IMR-90 (cell line): Measurements from ENCODE around the gene WWP2. TPM values are rescaled to one million over a fixed set of nuclear protein-coding genes. Genes with fewer than 3 reads are reported as not detected.

ENCODE experiments used
- ATAC-seq: fragments of 200-7000 bp; cut with Tn5 transposase; 2 replicates; pipeline ENCODE4 v1.9.1; 2020; ENCODE audit warnings: low read depth, mild to moderate bottlenecking, moderate library complexity
- BruUV-seq: library from RNA; stranded (reverse); fragments of 400-500 nt; replicated peaks from 2 replicates; lab custom pipeline; 2021; lab: Mats Ljungman, UMichigan
- CTCF ChIA-PET: fragments of 300-600 bp; formaldehyde crosslinking; extraction: SDS; loops from one replicate; lab custom pipeline; 2021; ENCODE audit warnings: antibody characterized with exemption; lab: Yijun Ruan, JAX
- POLR2A ChIA-PET: fragments of 300-600 bp; sonication (Branson Sonifier 250); formaldehyde crosslinking; loops from one replicate; lab custom pipeline; 2022; ENCODE audit warnings: antibody characterized with exemption; ENCODE audit not compliant: unreplicated experiment; lab: Charles Lee
- DNase-seq: peaks from one replicate; pipeline ENCODE4 v3.0.0; 2013
- H2AFZ ChIP-seq: replicated peaks from 2 replicates; pipeline ENCODE3; 2013; ENCODE audit warnings: low read length, mild to moderate bottlenecking; ENCODE audit not compliant: poor library complexity
- H2AK5ac ChIP-seq: 2 replicates; pipeline ENCODE4 v1.6.1; 2013; ENCODE audit warnings: low read depth, low read length, inconsistent platforms
- H2AK9ac ChIP-seq: replicated peaks from 2 replicates; pipeline ENCODE3; 2013; ENCODE audit warnings: mild to moderate bottlenecking, low read depth, low read length, moderate library complexity; ENCODE audit not compliant: poor library complexity
- H2BK120ac ChIP-seq: 2 replicates; pipeline ENCODE4 v1.6.1; 2013; ENCODE audit warnings: low read depth, low read length, inconsistent platforms
- H2BK15ac ChIP-seq: 3 replicates; pipeline ENCODE4 v1.6.1; 2013; ENCODE audit warnings: low read depth, low read length, inconsistent platforms
- H2BK20ac ChIP-seq: 2 replicates; pipeline ENCODE4 v1.6.1; 2013; ENCODE audit warnings: low read depth, mild to moderate bottlenecking, inconsistent platforms, low read length, moderate library complexity
- H2BK5ac ChIP-seq: 2 replicates; pipeline ENCODE4 v1.6.1; 2013; ENCODE audit warnings: mild to moderate bottlenecking, low read depth, low read length, inconsistent platforms; ENCODE audit not compliant: poor library complexity, severe bottlenecking
- H3K14ac ChIP-seq: replicated peaks from 2 replicates; pipeline ENCODE4 v1.6.1; 2013; ENCODE audit warnings: low read depth, low read length, inconsistent platforms
- H3K18ac ChIP-seq: 2 replicates; pipeline ENCODE4 v1.6.1; 2013; ENCODE audit warnings: low read depth, low read length, control low read depth
- H3K23ac ChIP-seq: 2 replicates; pipeline ENCODE4 v1.6.1; 2013; ENCODE audit warnings: low read depth, low read length, inconsistent platforms
- H3K27ac ChIP-seq: 2 replicates; pipeline ENCODE4 v1.5.1; 2013; ENCODE audit warnings: mild to moderate bottlenecking, control low read depth, low read length; ENCODE audit not compliant: insufficient read depth
- H3K27me3 ChIP-seq: 2 replicates; pipeline ENCODE4 v1.6.1; 2013; ENCODE audit warnings: low read length; ENCODE audit not compliant: control insufficient read depth, insufficient read depth
- H3K36me3 ChIP-seq: 2 replicates; pipeline ENCODE4 v1.6.1; 2013; ENCODE audit warnings: low read length, mixed read lengths; ENCODE audit not compliant: control insufficient read depth, insufficient read depth
- H3K4ac ChIP-seq: 2 replicates; pipeline ENCODE4 v1.6.1; 2013; ENCODE audit warnings: low read depth, low read length, inconsistent platforms
- H3K4me1 ChIP-seq: 2 replicates; pipeline ENCODE4 v1.6.1; 2013; ENCODE audit warnings: low read length, mixed read lengths; ENCODE audit not compliant: control insufficient read depth, insufficient read depth
- H3K4me2 ChIP-seq: 2 replicates; pipeline ENCODE4 v1.6.1; 2013; ENCODE audit warnings: low read depth, mild to moderate bottlenecking, control low read depth, low read length, moderate library complexity
- H3K4me3 ChIP-seq: 2 replicates; pipeline ENCODE4 v1.5.1; 2013; ENCODE audit warnings: low read depth, mild to moderate bottlenecking, control low read depth, low read length, moderate library complexity; ENCODE audit not compliant: insufficient read depth
- H3K56ac ChIP-seq: 2 replicates; pipeline ENCODE4 v1.6.1; 2013; ENCODE audit warnings: low read length, inconsistent platforms; ENCODE audit not compliant: insufficient read depth; ENCODE audit errors: extremely low read depth
- H3K79me1 ChIP-seq, 2 experiments: 2 replicates each; pipeline ENCODE4 v1.6.1; 2013; ENCODE audit warnings: low read length in 2 of 2, inconsistent platforms in 1 of 2, low read depth in 1 of 2
- H3K9ac ChIP-seq: 2 replicates; pipeline ENCODE4 v1.6.1; 2013; ENCODE audit warnings: low read depth, low read length, control low read depth
- H3K9me1 ChIP-seq: 2 replicates; pipeline ENCODE4 v1.6.1; 2013; ENCODE audit warnings: low read length, inconsistent platforms; ENCODE audit not compliant: insufficient read depth
- H3K9me3 ChIP-seq: 2 replicates; pipeline ENCODE4 v1.6.1; 2013; ENCODE audit warnings: low read length; ENCODE audit not compliant: control insufficient read depth, insufficient read depth
- H4K20me1 ChIP-seq: 2 replicates; pipeline ENCODE4 v1.6.1; 2013; ENCODE audit warnings: low read length, inconsistent platforms; ENCODE audit not compliant: insufficient read depth
- H4K5ac ChIP-seq: 2 replicates; pipeline ENCODE4 v1.6.1; 2013; ENCODE audit warnings: mild to moderate bottlenecking, low read depth, low read length, control low read depth
- H4K8ac ChIP-seq, 2 experiments: 2 replicates each; pipeline ENCODE4 v1.6.1; 2013; ENCODE audit warnings: low read depth in 2 of 2, low read length in 2 of 2, control low read depth in 1 of 2, inconsistent platforms in 1 of 2
- H4K91ac ChIP-seq: 2 replicates; pipeline ENCODE4 v1.6.1; 2013; ENCODE audit warnings: low read depth, low read length, inconsistent platforms; ENCODE audit not compliant: insufficient read depth
- BHLHE40 ChIP-seq: fragments of 150-350 bp; IDR thresholded peaks from 2 replicates; pipeline ENCODE4 v1.6.1; 2016; ENCODE audit warnings: mild to moderate bottlenecking, low read depth, low read length
- ELK1 ChIP-seq: fragments of 150-350 bp; IDR thresholded peaks from 2 replicates; pipeline ENCODE4 v1.6.1; 2016; ENCODE audit warnings: low read depth, mild to moderate bottlenecking, low read length, moderate library complexity, borderline replicate concordance
- FOS ChIP-seq: fragments of 150-350 bp; IDR thresholded peaks from 2 replicates; pipeline ENCODE4 v1.6.1; 2016; ENCODE audit warnings: low read depth, low read length
- MAFK ChIP-seq: IDR thresholded peaks from 2 replicates; pipeline ENCODE4 v1.6.1; 2012; ENCODE audit warnings: low read depth, low read length, improper control_type of control experiment
- MXI1 ChIP-seq: IDR thresholded peaks from 2 replicates; pipeline ENCODE4 v1.6.1; 2012; ENCODE audit warnings: low read depth, mild to moderate bottlenecking, low read length, moderate library complexity, borderline replicate concordance
- RFX5 ChIP-seq: IDR thresholded peaks from 2 replicates; pipeline ENCODE4 v1.8.0; 2012; ENCODE audit warnings: low read depth, mild to moderate bottlenecking, low read length, moderate library complexity
- SMC3 ChIP-seq: fragments of 150-350 bp; IDR thresholded peaks from 2 replicates; pipeline ENCODE4 v1.6.1; 2016; ENCODE audit warnings: low read depth, mild to moderate bottlenecking, antibody characterized with exemption, low read length, moderate library complexity
- WGBS, 2 experiments: methylation state at CpG; one replicate each; pipeline versions ENCODE4 v1.1.5 to v1.1.7; 2013; ENCODE audit warnings: missing lambda C conversion rate in 2 of 2; ENCODE audit not compliant: insufficient read length in 1 of 2; ENCODE audit errors: extremely low coverage in 2 of 2; 5-methylcytosine and 5-hydroxymethylcytosine counted together
- dilution Hi-C: fragments of 300-500 bp; cut with HindIII; formaldehyde crosslinking; loops from one replicate; pipeline ENCODE4 v1.14.3; 2018; ENCODE audit warnings: low sequenced_read_pairs; ENCODE audit not compliant: unreplicated experiment
- in situ Hi-C: fragments of 300-500 bp; cut with MboI; formaldehyde crosslinking; loops from 3 replicates; pipeline ENCODE4 v1.14.3; 2019; ENCODE audit warnings: low sequenced_read_pairs, inconsistent platforms, mixed read lengths
- intact Hi-C: fragments of 100-400 bp; cut with micrococcal nuclease; formaldehyde crosslinking; loops from 2 replicates; pipeline ENCODE4 v1.10.0; 2022
- polyA plus RNA-seq, 3 experiments: library from polyadenylated mRNA; depleted of rRNA; stranded (reverse); fragments of >200 nt; gene quantifications; 2 replicates each; pipeline ENCODE4 v1.2.3, GENCODE V29; 2012; ENCODE audit warnings: low replicate concordance in 1 of 3
- total RNA-seq: library from RNA; depleted of rRNA; stranded (reverse); fragments of >200 nt; gene quantifications from 2 replicates; pipeline ENCODE4 v1.2.3, GENCODE V29; 2012

Gene WWP2
- total and polyA plus RNA-seq, 2 of the 4 experiments (the other 2 are of a cell fraction): 12.7 to 13.7 TPM

GRCh38 chr16:69935740-69936139 is 173.6 kb downstream of the WWP2 start:
- no peak overlapping the region for H2BK20ac ChIP-seq
- H3K14ac ChIP-seq: no peak overlapping the region
- H4K5ac ChIP-seq: no peak overlapping the region
- H3K36me3 ChIP-seq: peaks cover 60% of the 10 kb centered on the region
- H3K27me3 ChIP-seq: no peaks in the 10 kb centered on the region
- no peak overlapping the region for H3K27ac ChIP-seq
- no peak overlapping the region for H4K8ac ChIP-seq
- no peak overlapping the region for H3K4me2 ChIP-seq
- H2AK5ac ChIP-seq: no peak overlapping the region
- no peak overlapping the region for H3K18ac ChIP-seq
- dilution Hi-C loops (no loop called here), intact Hi-C loops (no loop called here), in situ Hi-C loops (no loop called here)
- H4K91ac ChIP-seq: no peak overlapping the region
- H2BK120ac ChIP-seq: no peak overlapping the region
- H3K56ac ChIP-seq: no peak overlapping the region
- ChIA-PET CTCF (no interaction called here), POLR2A (no interaction called here)
- H3K79me1 ChIP-seq: no peaks in the 10 kb centered on the region
- H3K4me3 ChIP-seq: no peak overlapping the region
- TF ChIP-seq BHLHE40 (no peak), ELK1 (no peak), FOS (no peak), MAFK (no peak), RFX5 (no peak), SMC3 (no peak), MXI1 (no peak)
- ATAC-seq (no peak), DNase-seq (no peak)
- no peaks in the 10 kb centered on the region for H4K20me1 ChIP-seq
- no peak overlapping the region for H2BK5ac ChIP-seq
- no peak overlapping the region for H3K23ac ChIP-seq
- no peak overlapping the region for H3K4ac ChIP-seq
- H3K9me1 ChIP-seq: no peaks in the 10 kb centered on the region
- H2AK9ac ChIP-seq: no peak overlapping the region
- BruUV-seq: no TSS peak
- H2BK15ac ChIP-seq: no peak overlapping the region
- H3K9ac ChIP-seq: no peak overlapping the region
- no peak overlapping the region for H2AFZ ChIP-seq
- 100% methylated on average over 2 of the region's 10 CpGs; no CpG with 5 or more reads in 1 of the 2 experiments for WGBS, 2 experiments
- no peaks in the 10 kb centered on the region for H3K9me3 ChIP-seq
- H3K4me1 ChIP-seq: no peaks in the 10 kb centered on the region
